ENCODE measurements around the gene SLC9A1. TPM values are rescaled to one million over a fixed set of nuclear protein-coding genes. Genes with fewer than 3 reads are reported as not detected.

SLC9A1 gene
- total RNA-seq, 6 donors from 2014 or later = 18.1 to 51.4 (median 31.5) TPM

- 94 to 98% methylated on average over 4 of the region's 4 CpGs for WGBS, 2 donors
- DNase-seq = no peak
- Histone ChIP-seq H3K4me3 (no peak overlapping the region), H3K4me1 (peaks cover 0 to 11% (median 2%) of the 10 kb centered on the region in 4 donors), H3K9me3 (no peaks in the 10 kb centered on the region), H3K36me3 (no peaks in the 10 kb centered on the region), H3K27me3 (no peaks in the 10 kb centered on the region), H3K27ac (peak overlapping the region in 1 of 4 donors; percentile 35)
- ATAC-seq (ENCODE audit: low FRiP score in 2 of 2) = no peak
- TF ChIP-seq POLR2A (IDR thresholded peaks at IDR 0.05) (no peak), POLR2AphosphoS5 (IDR thresholded peaks at IDR 0.05) (no peak), CTCF (IDR thresholded peaks at IDR 0.05) (no peak), EP300 (IDR thresholded peaks at IDR 0.05) (no peak)
Observed at GRCh38 chr1:27162090-27162489, 7.2 kb upstream of the SLC9A1 start.

GRCh38 chr1:27161594-27161993 lies 6.7 kb upstream of the SLC9A1 start:
- Histone ChIP-seq H3K36me3 (no peaks in the 10 kb centered on the region), H3K4me3 (no peak overlapping the region), H3K27me3 (no peaks in the 10 kb centered on the region), H3K9me3 (no peaks in the 10 kb centered on the region), H3K27ac (peak overlapping the region in 2 of 4 donors; percentile 13 to 15), H3K4me1 (peaks cover 0 to 11% (median 2%) of the 10 kb centered on the region in 4 donors)
- no peak for DNase-seq
- no peak for TF ChIP-seq CTCF (IDR thresholded peaks at IDR 0.05)
- TF ChIP-seq POLR2AphosphoS5 (IDR thresholded peaks at IDR 0.05) = peak in 1 of 2 donors; percentile 11
- TF ChIP-seq EP300 (IDR thresholded peaks at IDR 0.05) = no peak
- ATAC-seq (ENCODE audit: low FRiP score in 2 of 2) = peak in 1 of 2 donors; percentile 36
- 48 to 56% methylated on average over 5 of the region's 5 CpGs for WGBS, 2 donors

DNA sequence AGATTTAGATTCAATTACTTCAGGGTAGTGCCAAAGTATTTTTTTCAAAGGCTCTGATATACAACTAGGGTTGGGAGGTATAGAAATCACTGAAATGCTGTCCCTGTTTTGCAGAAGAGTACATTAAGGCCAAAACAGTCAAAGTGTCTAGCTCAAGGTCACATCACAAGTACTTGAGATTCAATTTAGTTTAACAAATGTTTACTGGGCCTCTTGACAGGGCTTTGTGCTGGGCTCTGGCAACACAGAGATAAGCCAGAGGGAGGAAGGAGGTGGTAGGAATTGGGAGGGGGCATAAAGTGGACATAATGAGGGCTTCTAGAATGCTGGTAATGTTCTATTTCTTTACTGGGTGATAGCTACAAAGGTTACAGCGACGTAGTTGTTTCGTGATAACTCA lies 2.3 kb upstream of the SLC9A1 start:
- Histone ChIP-seq H3K36me3 (no peaks in the 10 kb centered on the region), H3K27ac (no peak overlapping the region), H3K27me3 (no peaks in the 10 kb centered on the region), H3K9me3 (no peaks in the 10 kb centered on the region), H3K4me1 (peaks cover 15 to 38% (median 31%) of the 10 kb centered on the region in 4 donors), H3K4me3 (no peak overlapping the region)
- TF ChIP-seq POLR2A (IDR thresholded peaks at IDR 0.05) (no peak), EP300 (IDR thresholded peaks at IDR 0.05) (no peak), CTCF (IDR thresholded peaks at IDR 0.05) (no peak), POLR2AphosphoS5 (IDR thresholded peaks at IDR 0.05) (no peak)
- no peak for ATAC-seq (ENCODE audit: low FRiP score in 2 of 2)
- no peak for DNase-seq
- 74 to 81% methylated on average over 3 of the region's 3 CpGs for WGBS, 2 donors

DNA sequence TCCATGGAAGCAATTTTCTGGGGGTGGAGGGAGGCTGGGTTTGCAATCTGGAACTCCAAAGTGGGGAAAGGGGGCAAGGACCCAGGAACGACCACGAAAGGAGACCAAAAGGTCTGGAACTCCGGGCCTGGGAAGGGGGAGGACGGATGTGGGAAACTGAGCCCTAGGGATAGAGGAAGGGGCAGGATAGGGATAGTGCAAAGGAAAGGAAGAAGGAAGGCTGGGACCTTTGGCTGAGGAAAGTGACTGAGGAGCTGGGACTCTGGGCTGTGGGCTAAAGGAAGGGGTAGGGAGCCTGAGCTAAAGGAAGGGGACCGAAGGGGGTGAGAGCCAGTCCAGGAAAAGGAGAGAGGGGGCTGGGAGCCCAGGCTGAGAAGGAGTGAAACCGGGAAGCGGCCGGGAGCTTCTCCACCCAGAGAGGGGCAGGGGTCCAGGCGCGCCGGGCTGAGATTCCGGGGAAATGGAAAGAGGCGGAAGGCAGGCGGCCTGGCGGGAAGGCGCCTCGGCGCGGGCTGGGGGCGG lies 395 bp downstream of the SLC9A1 start:
- DNase-seq (no peak), ATAC-seq (ENCODE audit: low FRiP score in 2 of 2) (no peak)
- no peaks in the 10 kb centered on the region for H3K9me3 ChIP-seq
- H3K27ac ChIP-seq = peak overlapping the region; percentile 87 to 97 (median 92)
- H3K4me3 ChIP-seq = peak overlapping the region; percentile 52 to 87 (median 64)
- H3K27me3 ChIP-seq = no peaks in the 10 kb centered on the region
- H3K4me1 ChIP-seq = peaks cover 31 to 59% (median 53%) of the 10 kb centered on the region in 4 donors
- no peaks in the 10 kb centered on the region for H3K36me3 ChIP-seq
- WGBS, 2 donors = 9 to 10% methylated on average over 12 to 20 of the region's 20 CpGs
- no peak for TF ChIP-seq CTCF (IDR thresholded peaks at IDR 0.05)
- TF ChIP-seq EP300 (IDR thresholded peaks at IDR 0.05) = no peak
- no peak for TF ChIP-seq POLR2A (IDR thresholded peaks at IDR 0.05)
- no peak for TF ChIP-seq POLR2AphosphoS5 (IDR thresholded peaks at IDR 0.05)

DNA sequence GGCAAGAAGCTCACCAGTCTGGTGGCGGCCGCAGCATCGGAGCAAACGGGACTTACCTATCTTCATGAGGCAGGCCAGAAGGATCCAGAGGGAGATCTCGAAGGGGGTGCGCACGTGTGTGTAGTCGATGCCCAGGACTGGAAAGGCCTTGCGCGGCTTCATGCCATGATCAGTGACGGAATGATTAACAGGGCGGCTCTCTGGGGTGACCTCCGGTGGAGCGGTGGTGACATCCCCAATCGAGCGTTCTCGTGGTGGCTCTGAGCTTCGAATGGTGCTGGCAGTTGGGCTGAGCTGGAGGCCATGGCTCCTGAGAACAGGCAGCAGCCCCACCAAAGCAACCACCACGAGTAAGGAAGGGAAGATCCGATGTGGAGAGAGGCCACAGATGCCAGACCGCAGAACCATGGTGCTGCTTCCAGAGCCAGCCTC lies 982 bp downstream of the SLC9A1 start:
- H3K27ac ChIP-seq = peak overlapping the region; percentile 87 to 97 (median 92)

More for the DNA sequence above, 982 bp downstream of the SLC9A1 start:
- 84 to 85% methylated on average over 18 to 21 of the region's 21 CpGs for WGBS, 2 donors
- Histone ChIP-seq H3K4me1 (peaks cover 36 to 64% (median 59%) of the 10 kb centered on the region in 4 donors), H3K4me3 (peak overlapping the region in 3 of 4 donors; percentile 64 to 87 (median 65)), H3K36me3 (no peaks in the 10 kb centered on the region), H3K9me3 (no peaks in the 10 kb centered on the region), H3K27me3 (no peaks in the 10 kb centered on the region)
- no peak for TF ChIP-seq POLR2AphosphoS5 (IDR thresholded peaks at IDR 0.05)
- TF ChIP-seq POLR2A (IDR thresholded peaks at IDR 0.05) = no peak
- no peak for TF ChIP-seq EP300 (IDR thresholded peaks at IDR 0.05)
- ATAC-seq (ENCODE audit: low FRiP score in 2 of 2) = no peak
- peak in 1 of 2 donors; percentile 54 for DNase-seq

Measured in upper lobe of left lung (tissue), 6 donors.